Neural crest cell (in vitro differentiated cells): Measurements from ENCODE around the gene P2RY8. TPM values are rescaled to one million over a fixed set of nuclear protein-coding genes. Genes with fewer than 3 reads are reported as not detected.

Experiments
- DNase-seq: peaks from one replicate; pipeline ENCODE4 v3.0.0; 2021; ENCODE audit warnings: low read depth, mixed read lengths, low spot score
- H3K27ac Mint-ChIP-seq: one replicate; pipeline ENCODE4 v1.8.0; 2021; ENCODE audit warnings: mild to moderate bottlenecking, mixed read lengths; ENCODE audit not compliant: unreplicated experiment
- H3K27me3 Mint-ChIP-seq: 2 replicates; pipeline ENCODE4 v1.8.0; 2021; ENCODE audit warnings: low read depth, mild to moderate bottlenecking, mixed read lengths
- H3K36me3 Mint-ChIP-seq: 2 replicates; pipeline ENCODE4 v1.8.0; 2021; ENCODE audit warnings: low read depth, mild to moderate bottlenecking, mixed read lengths
- H3K4me1 Mint-ChIP-seq: 2 replicates; pipeline ENCODE4 v1.8.0; 2021; ENCODE audit warnings: mixed read lengths
- H3K4me3 Mint-ChIP-seq: one replicate; pipeline ENCODE4 v1.8.0; 2021; ENCODE audit warnings: mild to moderate bottlenecking, mixed read lengths
- H3K9me3 Mint-ChIP-seq: 2 replicates; pipeline ENCODE4 v1.8.0; 2021; ENCODE audit warnings: mixed read lengths
- CTCF ChIP-seq: fragments of 200-600 bp; sonication (generic); conservative IDR thresholded peaks from 2 replicates; pipeline ENCODE4 v1.5.0; 2021; ENCODE audit warnings: antibody characterized with exemption, mild to moderate bottlenecking
- total RNA-seq: library from RNA; stranded (reverse); gene quantifications from 2 replicates; pipeline ENCODE4 v1.2.1, GENCODE V29; 2021

P2RY8 gene
- total RNA-seq, 1 donor from 2014 or later = not detected

- Mint-ChIP-seq H3K4me1 (peaks cover 7% of the 10 kb centered on the region), H3K9me3 (peaks cover 4% of the 10 kb centered on the region), H3K27me3 (peaks cover 13% of the 10 kb centered on the region), H3K4me3 (no peak overlapping the region), H3K27ac (no peak overlapping the region), H3K36me3 (peaks cover 32% of the 10 kb centered on the region)
- TF ChIP-seq CTCF = no peak
- DNase-seq = no peak
Measured at GRCh38 chrX:1416965-1417760, 119.8 kb downstream of the P2RY8 start.

- Mint-ChIP-seq H3K27ac (no peak overlapping the region), H3K4me3 (no peak overlapping the region), H3K36me3 (peaks cover 24% of the 10 kb centered on the region), H3K4me1 (peaks cover 7% of the 10 kb centered on the region), H3K9me3 (no peaks in the 10 kb centered on the region), H3K27me3 (peaks cover 11% of the 10 kb centered on the region)
- no peak for DNase-seq
- TF ChIP-seq CTCF = no peak
Measured at GRCh38 chrX:1416327-1416784, 120.6 kb downstream of the P2RY8 start.

Other genes starting within 250 kb of the P2RY8 start
- not detected in 2 replicates for gene IL3RA, start 200.4 kb downstream of the P2RY8 start, total RNA-seq
- 507 and 510 TPM in 2 replicates for gene SLC25A6, start 145.1 kb downstream of the P2RY8 start, total RNA-seq
- gene ASMTL, start 84.3 kb downstream of the P2RY8 start, total RNA-seq = 37.4 and 38.9 TPM in 2 replicates
- 43.9 and 44.0 TPM in 2 replicates for gene AKAP17A, start 54.4 kb upstream of the P2RY8 start, total RNA-seq
- gene ASMT, start 77.9 kb upstream of the P2RY8 start, total RNA-seq = 0.44 TPM in 1 of 2 replicates, not detected in the other